GM21381 (cell line): ENCODE results near the gene SDF2.
"Not testable (repeated sequence)": the region's sequence is repeated elsewhere in the genome, so short reads cannot be mapped to it uniquely, and the experiment has no call there.

Experiments used
- ATAC-seq: cut with Tn5 transposase; IDR thresholded peaks from one replicate; pipeline ENCODE4 v1.9.1; 2021; ENCODE audit warnings: mild to moderate bottlenecking, moderate library complexity; ENCODE audit not compliant: unreplicated experiment

SDF2 gene

DNA sequence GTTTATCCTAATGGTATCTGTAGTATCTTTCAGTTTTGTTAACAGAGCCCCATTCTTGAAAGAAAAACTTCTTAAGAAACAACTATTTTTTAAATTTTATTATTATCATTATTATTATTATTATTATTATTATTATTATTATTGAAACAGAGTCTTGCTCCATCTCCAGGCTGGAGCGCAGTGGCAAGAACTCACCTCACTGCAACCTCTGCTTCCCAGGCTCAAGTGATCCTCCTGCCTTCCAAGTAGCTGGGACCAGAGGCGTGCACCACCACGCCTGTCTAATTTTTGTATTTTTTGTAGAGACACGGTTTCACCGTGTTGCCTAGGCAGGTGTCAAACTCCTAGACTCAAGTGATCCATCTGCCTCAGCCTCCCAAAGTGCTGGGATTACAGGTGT lies 23.7 kb upstream of the SDF2 start:
- no peak for ATAC-seq

DNA sequence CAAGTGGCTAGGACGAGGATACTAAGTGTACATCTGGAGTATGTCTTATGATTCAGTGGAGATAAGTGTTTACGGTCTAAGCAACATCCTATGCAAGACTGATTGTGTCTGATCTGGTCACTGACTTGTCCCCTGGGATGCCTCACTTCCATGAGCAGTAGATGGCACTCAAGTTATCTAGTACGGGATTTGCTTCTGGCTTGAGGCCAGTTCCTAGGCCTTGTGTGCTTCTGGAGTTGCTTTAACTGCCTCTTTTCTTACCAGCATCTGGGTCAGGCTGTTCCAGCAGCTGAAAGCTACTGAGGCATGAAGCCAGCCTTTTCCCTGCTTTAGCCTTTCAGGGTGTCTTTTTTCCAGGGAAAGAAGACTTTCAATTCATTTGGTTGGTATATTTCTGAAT lies 23.3 kb upstream of the SDF2 start:
- ATAC-seq = no peak

DNA sequence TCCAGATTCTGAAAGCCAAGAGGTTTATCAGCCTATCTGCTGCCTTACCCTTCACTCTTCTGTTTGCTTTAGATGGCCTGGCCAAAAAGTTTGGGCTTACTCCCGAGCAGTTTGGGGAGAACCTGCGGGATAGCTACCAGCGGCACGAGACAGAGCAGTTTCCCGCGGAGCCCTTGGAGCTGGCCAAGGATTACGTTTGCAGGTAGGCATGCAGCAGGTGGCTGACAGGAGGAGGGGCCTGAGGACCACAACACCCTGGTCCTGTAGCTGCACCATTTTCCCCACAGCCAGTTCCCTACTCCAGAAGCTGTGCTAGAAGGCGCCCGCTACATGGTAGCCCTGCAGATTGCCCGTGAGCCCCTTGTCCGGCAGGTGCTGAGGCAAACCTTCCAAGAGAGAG lies 20.9 kb upstream of the SDF2 start:
- ATAC-seq = no peak

DNA sequence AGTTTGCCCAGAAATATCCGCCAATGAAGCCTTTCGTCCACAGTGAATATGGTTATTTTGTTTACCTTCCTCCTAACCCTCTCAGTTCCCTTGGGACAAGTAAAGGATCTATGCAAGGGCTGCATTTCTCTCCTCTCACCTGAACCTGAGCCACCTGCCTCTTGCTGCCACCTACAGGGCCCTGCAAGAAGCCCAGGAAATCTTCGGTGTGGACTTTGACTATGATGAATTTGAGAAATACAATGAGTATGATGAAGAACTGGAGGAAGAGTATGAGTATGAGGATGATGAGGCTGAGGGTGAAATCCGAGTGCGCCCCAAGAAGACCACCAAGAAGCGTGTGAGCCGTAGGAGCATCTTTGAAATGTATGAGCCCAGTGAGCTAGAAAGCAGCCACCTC lies 14.3 kb upstream of the SDF2 start:
- ATAC-seq = no peak

GRCh38 chr17:28675490-28675889 lies 13.8 kb upstream of the SDF2 start:
- no peak for ATAC-seq

GRCh38 chr17:28669918-28670317 lies 8.2 kb upstream of the SDF2 start:
- no peak for ATAC-seq

- ATAC-seq = no peak
These were observed 6.2 kb upstream of the SDF2 start for GRCh38 chr17:28667870-28668269.

DNA sequence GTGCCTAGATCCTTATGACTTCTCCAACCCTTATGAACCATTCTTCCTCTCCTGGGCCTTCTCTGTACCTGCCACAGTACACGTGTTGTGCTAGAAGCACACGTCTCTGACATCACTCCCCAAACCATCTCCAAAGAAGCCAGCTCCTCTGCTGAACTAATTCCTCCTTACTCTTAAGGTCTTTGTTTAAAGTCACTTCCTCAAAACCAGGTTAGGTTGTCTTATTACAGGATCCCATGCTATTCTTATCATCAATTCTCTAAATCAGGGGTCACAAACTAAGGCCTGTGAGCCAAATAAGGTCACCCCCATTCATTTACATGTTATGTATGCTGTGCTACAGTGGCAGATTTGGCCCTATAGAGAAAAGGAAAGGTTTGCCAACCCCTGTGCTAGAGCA lies 4.3 kb upstream of the SDF2 start:
- no peak for ATAC-seq

GRCh38 chr17:28663723-28664122 lies 2.0 kb upstream of the SDF2 start:
- no peak for ATAC-seq

- ATAC-seq = no peak
These were observed 772 bp upstream of the SDF2 start for GRCh38 chr17:28662527-28662829.

DNA sequence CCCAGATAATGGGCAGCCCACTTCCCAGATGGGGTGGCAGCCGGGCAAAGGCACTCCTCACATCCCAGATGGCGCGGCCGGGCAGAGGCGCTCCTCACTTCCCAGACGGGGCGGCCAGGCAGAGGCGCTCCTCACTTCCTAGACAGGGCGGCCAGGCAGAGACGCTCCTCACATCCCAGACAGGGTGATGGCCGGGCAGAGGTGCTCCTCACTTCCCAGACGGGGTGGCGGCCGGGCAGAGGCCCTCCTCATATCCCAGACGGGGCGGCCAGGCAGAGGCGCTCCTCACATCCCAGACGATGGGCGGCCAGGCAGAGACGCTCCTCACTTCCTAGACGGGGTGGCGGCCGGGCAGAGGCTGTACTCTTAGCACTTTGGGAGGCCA lies 2.2 kb downstream of the SDF2 start:
- ATAC-seq = not testable (repeated sequence)

- ATAC-seq = not testable (repeated sequence)
These were observed 2.8 kb downstream of the SDF2 start for GRCh38 chr17:28658766-28659496.

- ATAC-seq = not testable (repeated sequence)
These were observed 3.4 kb downstream of the SDF2 start for GRCh38 chr17:28658342-28658741.

DNA sequence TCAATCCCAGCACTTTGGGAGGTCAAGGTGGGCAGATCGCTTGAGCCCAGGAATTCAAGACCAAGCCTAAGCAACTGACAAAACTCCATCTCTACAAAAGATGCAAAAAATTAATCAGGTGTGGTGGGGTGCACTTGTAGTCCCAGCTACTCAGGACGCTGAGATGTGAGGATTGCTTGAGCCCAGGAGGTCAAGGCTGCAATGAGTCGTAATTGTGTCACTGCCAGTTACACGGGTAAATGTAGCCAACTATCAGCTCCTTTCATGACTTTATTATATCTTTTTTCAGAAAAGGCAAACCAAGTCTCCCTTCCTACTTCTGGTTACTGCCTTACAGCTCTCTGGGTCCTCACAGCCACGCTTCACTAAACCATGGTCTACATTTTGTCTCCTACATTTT lies 4.0 kb downstream of the SDF2 start:
- no peak for ATAC-seq

DNA sequence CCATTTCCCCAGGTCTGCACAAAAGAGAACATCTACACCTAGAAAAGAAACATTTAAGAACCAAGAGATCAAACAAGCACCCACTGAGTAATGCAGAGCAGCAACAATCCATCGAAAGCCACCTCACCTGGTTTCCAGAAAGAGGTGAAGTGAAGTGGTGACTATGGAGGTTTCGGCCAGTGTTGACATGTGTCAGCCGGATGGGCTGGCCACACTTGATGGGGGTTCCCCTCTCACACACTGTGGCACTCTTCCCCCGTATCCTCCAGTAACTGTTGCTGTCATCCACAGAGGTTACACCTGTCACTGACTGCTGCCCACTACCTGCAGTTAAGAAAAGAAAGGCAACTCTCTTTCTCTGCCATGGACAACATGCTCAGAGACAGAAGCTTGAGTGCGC lies 6.5 kb downstream of the SDF2 start:
- ATAC-seq = no peak

GRCh38 chr17:28648698-28649097 lies 13.0 kb downstream of the SDF2 start:
- ATAC-seq = no peak

GRCh38 chr17:28646039-28646754 lies 15.5 kb downstream of the SDF2 start:
- ATAC-seq = no peak

DNA sequence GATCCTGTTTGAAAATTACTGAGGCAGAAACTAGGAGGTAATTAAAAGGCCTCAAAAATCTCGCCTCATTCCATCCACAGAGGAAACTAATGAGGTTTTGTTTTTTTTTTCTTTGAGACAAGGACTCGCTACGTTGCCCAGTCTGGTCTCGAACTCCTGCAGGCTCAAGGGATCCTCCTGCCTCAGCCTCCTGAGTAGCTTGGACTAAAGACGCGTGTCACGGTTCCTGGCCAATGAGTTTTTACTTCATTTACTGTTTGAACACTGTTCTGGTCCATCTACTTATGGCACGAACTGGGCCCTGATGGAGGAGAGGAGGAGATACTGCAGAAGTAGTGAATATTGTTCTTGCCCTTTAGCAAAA lies 16.1 kb downstream of the SDF2 start:
- ATAC-seq = no peak

DNA sequence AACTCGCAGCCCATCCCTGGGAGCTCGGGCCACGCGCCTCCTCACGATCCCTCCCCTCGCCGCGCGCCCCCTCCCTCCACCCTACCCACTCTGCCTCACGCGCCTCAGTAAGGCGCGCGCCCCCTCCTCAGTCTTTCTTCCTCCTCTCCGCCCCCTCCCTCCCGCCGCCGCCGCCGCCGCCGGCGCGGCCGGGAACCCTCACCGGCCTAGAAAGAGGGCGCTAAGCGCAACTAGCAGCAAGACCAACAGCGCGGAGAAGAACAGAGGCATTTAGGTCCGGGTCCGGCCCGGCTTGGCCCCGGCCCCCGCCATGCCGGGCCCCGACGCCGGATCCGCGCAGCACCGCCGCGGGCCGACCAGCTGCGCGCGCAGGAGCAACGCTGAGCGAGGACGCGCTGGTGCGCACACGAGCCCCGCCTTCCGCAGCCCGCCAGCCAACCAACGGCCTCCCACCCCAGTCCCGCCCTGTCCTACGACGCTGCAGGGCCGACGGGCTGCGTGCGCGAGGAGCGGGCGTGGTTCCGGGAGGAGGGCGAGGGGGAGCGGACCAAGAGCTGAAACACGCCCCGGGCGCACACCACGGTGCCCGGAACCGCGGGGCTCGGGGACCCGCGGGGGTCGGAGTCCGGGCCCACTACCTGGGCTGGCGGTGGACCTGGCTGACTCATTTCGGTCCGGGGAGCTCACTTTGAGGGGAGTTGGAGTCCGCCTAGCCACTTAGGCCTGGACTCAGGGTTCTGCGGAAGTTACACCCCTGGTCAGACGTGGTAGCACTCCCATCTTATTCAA lies 16.7 kb downstream of the SDF2 start, which contains the start of gene BLTP2:
TSS of gene BLTP2 (minus strand) at position 372 of the 789 bp plus-strand sequence. CDS start at position 270, 102 bp downstream.
- peak; percentile 84 for ATAC-seq

GRCh38 chr17:28643983-28644786 lies 17.5 kb downstream of the SDF2 start:
- peak; percentile 15 for ATAC-seq

DNA sequence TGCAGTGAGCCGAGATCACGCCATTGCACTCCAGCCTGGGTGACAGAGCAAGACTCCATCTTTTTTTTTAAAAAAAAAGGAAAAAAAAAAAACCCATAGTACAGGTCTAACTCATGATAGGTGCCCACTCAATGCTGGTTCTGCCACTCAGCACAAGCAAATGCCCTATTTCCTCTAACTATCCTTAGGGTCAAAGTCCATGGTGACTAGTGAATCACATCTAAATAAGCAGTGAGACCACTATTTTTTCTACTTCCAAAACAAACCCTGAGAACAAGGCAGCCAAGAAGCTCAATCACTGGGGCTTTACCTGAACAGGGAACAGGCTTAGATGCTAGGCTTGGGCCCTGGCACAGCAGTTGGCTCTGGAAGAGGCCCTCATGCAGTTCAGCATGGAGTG lies 20.1 kb downstream of the SDF2 start:
- ATAC-seq = no peak
